Panc1 (cell line): Measurements from ENCODE around the gene ADAMTSL3. TPM values are rescaled to one million over a fixed set of nuclear protein-coding genes. Genes with fewer than 3 reads are reported as not detected.

Experiments
- ATAC-seq: fragments of 200-7000 bp; cut with Tn5 transposase; 2 replicates; pipeline ENCODE4 v1.9.1; 2020; ENCODE audit warnings: mild to moderate bottlenecking, moderate library complexity
- BruUV-seq: library from RNA; stranded (reverse); fragments of 400-500 nt; replicated peaks from 2 replicates; lab custom pipeline; 2021; lab: Mats Ljungman, UMichigan
- CTCF ChIA-PET: fragments of 300-600 bp; sonication (Branson Sonifier 250); formaldehyde crosslinking; loops from one replicate; lab custom pipeline; 2022; ENCODE audit warnings: antibody characterized with exemption; lab: Charles Lee
- POLR2A ChIA-PET: fragments of 300-600 bp; sonication (Branson Sonifier 250); formaldehyde crosslinking; loops from one replicate; lab custom pipeline; 2022; ENCODE audit warnings: antibody characterized with exemption; lab: Charles Lee
- DNase-seq: peaks from one replicate; pipeline ENCODE4 v3.0.0-alpha.2; 2010; ENCODE audit warnings: low read depth, low spot score
- H3K27ac ChIP-seq: 2 replicates; pipeline ENCODE4 v1.5.1; 2011; ENCODE audit warnings: mild to moderate bottlenecking, low read length, inconsistent platforms
- H3K27me3 ChIP-seq: fragments of 200-500 bp; sonication (Bioruptor generic); 2 replicates; pipeline ENCODE4 v1.6.0; 2014; ENCODE audit warnings: low read length, inconsistent platforms; ENCODE audit not compliant: control insufficient read depth, insufficient read depth
- H3K36me3 ChIP-seq: fragments of 200-500 bp; sonication (Bioruptor generic); 2 replicates; pipeline ENCODE4 v1.5.1; 2014; ENCODE audit warnings: inconsistent platforms, mild to moderate bottlenecking, low read length, moderate library complexity; ENCODE audit not compliant: control insufficient read depth, insufficient read depth
- H3K4me1 ChIP-seq: 2 replicates; pipeline ENCODE4 v1.5.1; 2011; ENCODE audit warnings: inconsistent platforms, mild to moderate bottlenecking, low read length, moderate library complexity; ENCODE audit not compliant: control insufficient read depth, insufficient read depth
- H3K4me3 ChIP-seq, 2 experiments: 2 replicates each; pipeline ENCODE4 v1.5.1; 2011 to 2012; ENCODE audit warnings: low read depth in 2 of 2, low read length in 2 of 2, mild to moderate bottlenecking in 2 of 2, inconsistent platforms in 1 of 2, moderate library complexity in 1 of 2
- H3K9me3 ChIP-seq: fragments of 200-500 bp; sonication (Bioruptor generic); 2 replicates; pipeline ENCODE4 v1.5.1; 2014; ENCODE audit warnings: low read depth, mild to moderate bottlenecking, inconsistent platforms, low read length, moderate library complexity; ENCODE audit not compliant: control insufficient read depth, insufficient read depth
- POLR2AphosphoS5 ChIP-seq: IDR thresholded peaks from 2 replicates; pipeline ENCODE4 v1.6.1; 2012; ENCODE audit warnings: mild to moderate bottlenecking, low read depth, low read length, moderate library complexity
- SIN3A ChIP-seq: IDR thresholded peaks from 2 replicates; pipeline ENCODE4 v1.6.1; 2012; ENCODE audit warnings: low read depth, mild to moderate bottlenecking, low read length, moderate library complexity, borderline replicate concordance; ENCODE audit not compliant: insufficient read depth
- TCF7L2 ChIP-seq: IDR thresholded peaks from 2 replicates; pipeline ENCODE4 v1.6.1; 2011; ENCODE audit warnings: mild to moderate bottlenecking, low read depth, low read length, inconsistent platforms
- in situ Hi-C: cut with HindIII; loops from 2 replicates; pipeline ENCODE4 v1.10.0; 2016; ENCODE audit warnings: low sequenced_read_pairs, low pct_unique_long_range_greater_than_20kb
- intact Hi-C: fragments of 100-400 bp; cut with micrococcal nuclease; formaldehyde crosslinking; loops from one replicate; pipeline ENCODE4 v1.10.0; 2022; ENCODE audit not compliant: unreplicated experiment
- total RNA-seq: library from RNA; stranded (reverse); gene quantifications from one replicate; pipeline ENCODE4 v1.2.1, GENCODE V29; 2021; ENCODE audit not compliant: unreplicated experiment
- TF ChIP-seq, protein P1 (sequence below), 2 experiments: IDR thresholded peaks; 2 replicates each; pipeline ENCODE4 v1.6.1; 2011 to 2012; ENCODE audit warnings: low read depth in 2 of 2, control low read depth in 1 of 2, low read length in 1 of 2, mild to moderate bottlenecking in 1 of 2, moderate library complexity in 1 of 2; ENCODE audit not compliant: insufficient read depth in 1 of 2
- TF ChIP-seq, protein P2 (sequence below): fragments of 450-650 bp; IDR thresholded peaks from 2 replicates; pipeline ENCODE4 v1.5.1; 2017; ENCODE audit warnings: mild to moderate bottlenecking

The ADAMTSL3 gene
- total RNA-seq, 1 experiment from 2014 or later = not detected

DNA sequence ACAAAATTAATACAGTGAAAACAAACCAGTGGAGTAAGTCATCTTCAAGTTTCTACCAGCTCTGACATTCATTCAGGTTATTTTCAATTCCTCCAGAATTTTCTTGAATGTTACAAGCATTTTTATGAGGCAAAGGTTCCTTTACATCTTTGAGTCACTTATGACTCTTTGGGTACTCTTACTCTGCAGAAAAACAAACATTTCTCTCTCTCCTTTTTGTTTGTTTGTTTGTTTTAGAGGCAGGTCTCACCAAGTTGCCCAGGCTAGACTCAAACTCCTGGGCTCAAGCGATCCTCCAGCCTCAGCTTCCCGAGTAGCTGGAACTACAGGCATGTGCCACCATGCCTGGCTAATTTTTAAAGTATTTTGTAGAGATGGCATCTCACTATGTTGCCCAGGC is 233.5 kb downstream of the ADAMTSL3 start:
- Histone ChIP-seq H3K36me3 (no peaks in the 10 kb centered on the region), H3K4me1 (no peaks in the 10 kb centered on the region), H3K27ac (no peak overlapping the region), H3K9me3 (no peaks in the 10 kb centered on the region), H3K27me3 (no peaks in the 10 kb centered on the region), H3K4me3 (no peak overlapping the region)
- DNase-seq (no peak), ATAC-seq (no peak)
- ChIA-PET CTCF (no interaction called here), POLR2A (no interaction called here)
- no TSS peak for BruUV-seq
- intact Hi-C loops (no loop called here), in situ Hi-C loops (no loop called here)
- TF ChIP-seq SIN3A = no peak
- TF ChIP-seq, protein P1, sequence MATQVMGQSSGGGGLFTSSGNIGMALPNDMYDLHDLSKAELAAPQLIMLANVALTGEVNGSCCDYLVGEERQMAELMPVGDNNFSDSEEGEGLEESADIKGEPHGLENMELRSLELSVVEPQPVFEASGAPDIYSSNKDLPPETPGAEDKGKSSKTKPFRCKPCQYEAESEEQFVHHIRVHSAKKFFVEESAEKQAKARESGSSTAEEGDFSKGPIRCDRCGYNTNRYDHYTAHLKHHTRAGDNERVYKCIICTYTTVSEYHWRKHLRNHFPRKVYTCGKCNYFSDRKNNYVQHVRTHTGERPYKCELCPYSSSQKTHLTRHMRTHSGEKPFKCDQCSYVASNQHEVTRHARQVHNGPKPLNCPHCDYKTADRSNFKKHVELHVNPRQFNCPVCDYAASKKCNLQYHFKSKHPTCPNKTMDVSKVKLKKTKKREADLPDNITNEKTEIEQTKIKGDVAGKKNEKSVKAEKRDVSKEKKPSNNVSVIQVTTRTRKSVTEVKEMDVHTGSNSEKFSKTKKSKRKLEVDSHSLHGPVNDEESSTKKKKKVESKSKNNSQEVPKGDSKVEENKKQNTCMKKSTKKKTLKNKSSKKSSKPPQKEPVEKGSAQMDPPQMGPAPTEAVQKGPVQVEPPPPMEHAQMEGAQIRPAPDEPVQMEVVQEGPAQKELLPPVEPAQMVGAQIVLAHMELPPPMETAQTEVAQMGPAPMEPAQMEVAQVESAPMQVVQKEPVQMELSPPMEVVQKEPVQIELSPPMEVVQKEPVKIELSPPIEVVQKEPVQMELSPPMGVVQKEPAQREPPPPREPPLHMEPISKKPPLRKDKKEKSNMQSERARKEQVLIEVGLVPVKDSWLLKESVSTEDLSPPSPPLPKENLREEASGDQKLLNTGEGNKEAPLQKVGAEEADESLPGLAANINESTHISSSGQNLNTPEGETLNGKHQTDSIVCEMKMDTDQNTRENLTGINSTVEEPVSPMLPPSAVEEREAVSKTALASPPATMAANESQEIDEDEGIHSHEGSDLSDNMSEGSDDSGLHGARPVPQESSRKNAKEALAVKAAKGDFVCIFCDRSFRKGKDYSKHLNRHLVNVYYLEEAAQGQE (IDR thresholded peaks at IDR 0.05; ENCODE audit: insufficient read depth in 1 of 2, low read depth in 2 of 2, low read length in 1 of 2) = no peak
- TF ChIP-seq TCF7L2 = no peak
- TF ChIP-seq POLR2AphosphoS5 = no peak
- TF ChIP-seq, protein P2, sequence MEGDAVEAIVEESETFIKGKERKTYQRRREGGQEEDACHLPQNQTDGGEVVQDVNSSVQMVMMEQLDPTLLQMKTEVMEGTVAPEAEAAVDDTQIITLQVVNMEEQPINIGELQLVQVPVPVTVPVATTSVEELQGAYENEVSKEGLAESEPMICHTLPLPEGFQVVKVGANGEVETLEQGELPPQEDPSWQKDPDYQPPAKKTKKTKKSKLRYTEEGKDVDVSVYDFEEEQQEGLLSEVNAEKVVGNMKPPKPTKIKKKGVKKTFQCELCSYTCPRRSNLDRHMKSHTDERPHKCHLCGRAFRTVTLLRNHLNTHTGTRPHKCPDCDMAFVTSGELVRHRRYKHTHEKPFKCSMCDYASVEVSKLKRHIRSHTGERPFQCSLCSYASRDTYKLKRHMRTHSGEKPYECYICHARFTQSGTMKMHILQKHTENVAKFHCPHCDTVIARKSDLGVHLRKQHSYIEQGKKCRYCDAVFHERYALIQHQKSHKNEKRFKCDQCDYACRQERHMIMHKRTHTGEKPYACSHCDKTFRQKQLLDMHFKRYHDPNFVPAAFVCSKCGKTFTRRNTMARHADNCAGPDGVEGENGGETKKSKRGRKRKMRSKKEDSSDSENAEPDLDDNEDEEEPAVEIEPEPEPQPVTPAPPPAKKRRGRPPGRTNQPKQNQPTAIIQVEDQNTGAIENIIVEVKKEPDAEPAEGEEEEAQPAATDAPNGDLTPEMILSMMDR = no peak

DNA sequence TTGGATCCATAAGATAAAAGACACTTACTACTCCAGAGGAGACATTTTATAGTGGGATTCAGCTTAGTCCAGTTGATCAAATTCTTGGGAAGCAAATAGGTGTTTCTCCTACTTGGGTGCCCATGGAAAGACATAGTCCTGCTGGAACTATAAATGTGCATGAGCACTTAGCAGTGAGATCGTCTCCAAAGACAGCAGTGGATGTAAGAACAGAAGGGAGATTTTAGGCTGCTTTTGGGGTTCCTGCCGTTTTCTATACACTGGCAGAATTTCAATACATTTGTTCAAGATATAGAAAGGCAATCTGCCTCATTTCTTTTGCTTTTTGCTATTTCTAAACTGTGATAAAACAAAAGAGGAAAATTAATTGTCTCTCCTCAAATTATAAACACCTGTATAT is 234.0 kb downstream of the ADAMTSL3 start:
- ChIA-PET POLR2A (no interaction called here), CTCF (interaction anchor here (0.6 kb wide), 1 partner anchor 328 kb away, joined by 3 read pairs; no protein-coding TSS in a partner anchor)
- DNase-seq (no peak), ATAC-seq (no peak)
- Histone ChIP-seq H3K27ac (no peak overlapping the region), H3K36me3 (no peaks in the 10 kb centered on the region), H3K4me3 (no peak overlapping the region), H3K9me3 (no peaks in the 10 kb centered on the region), H3K27me3 (no peaks in the 10 kb centered on the region), H3K4me1 (no peaks in the 10 kb centered on the region)
- TF ChIP-seq TCF7L2 (no peak), SIN3A (no peak)
- TF ChIP-seq, protein P1 (IDR thresholded peaks at IDR 0.05; ENCODE audit: insufficient read depth in 1 of 2, low read depth in 2 of 2, low read length in 1 of 2) = no peak
- TF ChIP-seq, protein P2 = no peak
- intact Hi-C loops (no loop called here), in situ Hi-C loops (no loop called here)
- BruUV-seq = no TSS peak
